Stimulated activated effector memory CD8-positive, alpha-beta T cell treated with anti-CD3 and anti-CD28 coated beads, Interleukin-12 subunit alpha, Interleukin-12 subunit beta, amount 100 ng/mL, for 72 hours (primary cell): ENCODE measurements around the gene RNU6-9.
A peak's percentile ranks its signal among the peaks of the same experiment; 100 is the strongest.

ENCODE experiments used
- ATAC-seq: fragments of 150-1000 bp; cut with Tn5 transposase; 2 replicates; pipeline ENCODE4 v1.10.0; 2021
- DNase-seq, 2 donors: peaks; one replicate each; pipeline ENCODE4 v3.0.0; 2021 to 2022; ENCODE audit warnings: low spot score in 2 of 2
- H3K27ac Mint-ChIP-seq: one replicate; pipeline ENCODE4 v1.8.0; 2022; ENCODE audit warnings: mild to moderate bottlenecking, mixed read lengths
- H3K36me3 Mint-ChIP-seq: one replicate; pipeline ENCODE4 v1.8.0; 2022; ENCODE audit warnings: mild to moderate bottlenecking, mixed read lengths
- H3K4me1 Mint-ChIP-seq: one replicate; pipeline ENCODE4 v1.8.0; 2022; ENCODE audit warnings: mixed read lengths
- H3K4me3 Mint-ChIP-seq: one replicate; pipeline ENCODE4 v1.8.0; 2022; ENCODE audit warnings: mild to moderate bottlenecking, mixed read lengths
- H3K9me3 Mint-ChIP-seq: one replicate; pipeline ENCODE4 v1.8.0; 2022; ENCODE audit warnings: mixed read lengths

The RNU6-9 gene

DNA sequence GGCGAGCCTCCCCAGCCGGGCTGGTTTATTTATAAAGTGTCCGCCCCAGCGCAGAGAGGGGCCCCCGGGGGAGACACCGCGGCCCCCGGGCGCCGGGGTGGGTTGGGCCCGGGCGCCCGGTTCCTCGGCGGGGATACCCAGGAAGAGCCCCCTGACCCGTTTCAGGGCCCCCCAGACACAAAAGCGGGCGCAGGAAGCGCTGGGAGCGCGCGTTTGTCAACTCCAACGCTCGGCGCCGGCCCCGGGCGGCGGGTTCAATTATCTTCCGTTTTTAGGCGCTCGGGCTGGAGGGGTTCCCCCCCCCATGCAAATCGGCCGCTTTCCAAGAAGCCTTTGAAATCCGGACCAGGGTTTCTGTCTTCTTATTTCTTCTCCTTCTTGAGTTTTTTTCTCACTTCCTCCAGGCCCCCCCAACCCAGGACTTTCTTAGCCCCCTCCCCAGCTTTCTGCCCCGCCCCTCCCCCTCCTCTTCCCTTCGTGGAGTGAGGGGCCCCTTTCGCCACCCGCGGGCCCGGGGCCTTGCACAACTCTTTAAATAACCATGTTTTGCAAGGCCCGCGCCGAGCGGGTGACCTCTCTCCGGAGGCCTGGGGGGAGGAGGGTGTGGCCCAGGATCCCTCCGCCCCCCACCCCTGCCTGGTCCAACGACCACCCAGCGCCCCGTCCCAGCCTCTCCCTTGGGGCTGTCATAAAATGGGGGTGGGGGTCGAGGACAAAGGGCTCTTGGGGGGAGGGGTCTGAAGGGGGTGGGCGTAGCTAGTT lies 33.5 kb downstream of the RNU6-9 start:
- DNase-seq, result peak in 1 of 2 donors; percentile 61
- H3K27ac Mint-ChIP-seq, result no peak overlapping the region
- H3K36me3 Mint-ChIP-seq, result peaks cover 32% of the 10 kb centered on the region
- H3K4me3 Mint-ChIP-seq, result peak overlapping the region; percentile 74
- no peaks in the 10 kb centered on the region for H3K9me3 Mint-ChIP-seq
- no peak for ATAC-seq
- peaks cover 3% of the 10 kb centered on the region for H3K4me1 Mint-ChIP-seq

- H3K27ac Mint-ChIP-seq, result no peak overlapping the region
- peaks cover 5% of the 10 kb centered on the region for H3K4me1 Mint-ChIP-seq
- H3K4me3 Mint-ChIP-seq, result peak overlapping the region; percentile 74
- DNase-seq (no peak), ATAC-seq (no peak)
- H3K36me3 Mint-ChIP-seq, result peaks cover 27% of the 10 kb centered on the region
- no peaks in the 10 kb centered on the region for H3K9me3 Mint-ChIP-seq
Measured at GRCh38 chr19:927351-927779, 34.1 kb downstream of the RNU6-9 start.

GRCh38 chr19:927780-928401 lies 34.6 kb downstream of the RNU6-9 start:
- Mint-ChIP-seq H3K4me3 (peak overlapping the region; percentile 74), H3K36me3 (peaks cover 27% of the 10 kb centered on the region), H3K4me1 (peaks cover 10% of the 10 kb centered on the region), H3K9me3 (no peaks in the 10 kb centered on the region), H3K27ac (no peak overlapping the region)
- DNase-seq, result no peak
- no peak for ATAC-seq

DNA sequence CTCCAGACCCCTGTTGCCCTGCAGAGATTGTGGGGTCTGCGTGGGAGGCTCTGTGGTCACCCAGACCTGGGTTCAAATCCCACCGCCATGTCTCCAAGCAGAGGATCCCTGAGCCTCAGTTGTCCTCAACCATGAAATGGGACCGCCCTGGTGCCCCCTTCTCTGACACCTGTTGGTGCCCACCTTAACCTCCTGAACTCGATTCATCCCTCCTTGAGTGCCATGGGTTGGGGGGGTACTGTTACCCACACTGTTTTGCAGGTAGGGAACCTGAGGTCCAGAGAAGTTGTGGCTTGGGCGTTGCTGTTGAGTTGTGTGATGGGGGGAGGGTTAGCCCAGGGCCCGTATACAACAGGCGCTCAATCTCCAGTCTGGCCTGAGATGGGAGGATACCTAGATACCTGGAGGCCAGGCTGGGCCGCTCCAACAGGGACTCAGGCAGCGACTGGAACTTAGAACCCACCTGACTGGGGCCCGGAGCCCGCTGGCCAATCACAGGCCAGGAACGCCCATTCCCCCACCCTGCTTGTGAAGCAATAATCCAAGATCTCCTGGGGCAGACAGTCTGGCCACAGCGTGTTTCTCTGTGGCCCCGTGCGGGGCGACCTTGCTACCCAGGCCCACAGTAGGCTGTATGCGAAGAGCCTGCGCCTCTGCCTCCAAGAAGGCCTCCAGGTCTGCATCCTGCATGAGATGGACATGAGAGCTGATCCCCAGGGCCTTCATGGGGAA lies 35.4 kb downstream of the RNU6-9 start:
- H3K4me3 Mint-ChIP-seq, result peak overlapping the region; percentile 74
- H3K4me1 Mint-ChIP-seq, result peaks cover 12% of the 10 kb centered on the region
- H3K27ac Mint-ChIP-seq, result no peak overlapping the region

DNA sequence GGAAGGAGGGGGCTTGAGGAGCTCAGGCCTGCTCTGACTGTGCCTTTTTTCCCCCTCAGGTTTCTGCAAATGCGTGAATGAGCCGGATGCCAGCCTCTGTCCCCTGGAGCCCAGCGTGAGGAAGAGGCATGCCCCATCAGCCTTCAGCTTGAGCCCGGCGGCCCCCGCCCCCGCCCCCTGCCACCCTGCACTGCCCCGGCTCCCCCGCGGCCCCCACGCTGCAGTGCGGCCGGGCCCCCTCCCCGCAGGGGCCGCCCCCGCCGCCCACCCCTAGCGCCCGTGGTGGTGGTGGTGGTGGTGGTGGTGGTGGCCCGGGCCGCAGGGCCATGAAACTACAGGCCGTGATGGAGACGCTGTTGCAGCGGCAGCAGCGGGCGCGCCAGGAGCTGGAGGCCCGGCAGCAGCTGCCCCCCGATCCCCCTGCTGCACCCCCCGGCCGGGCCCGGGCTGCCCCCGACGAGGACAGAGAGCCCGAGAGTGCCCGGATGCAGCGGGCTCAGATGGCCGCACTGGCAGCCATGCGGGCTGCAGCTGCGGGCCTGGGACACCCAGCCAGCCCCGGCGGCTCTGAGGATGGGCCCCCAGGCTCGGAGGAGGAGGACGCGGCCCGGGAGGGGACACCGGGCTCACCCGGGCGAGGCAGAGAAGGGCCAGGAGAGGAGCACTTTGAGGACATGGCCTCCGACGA lies 36.1 kb downstream of the RNU6-9 start:
- no peaks in the 10 kb centered on the region for H3K9me3 Mint-ChIP-seq
- peaks cover 12% of the 10 kb centered on the region for H3K4me1 Mint-ChIP-seq
- DNase-seq (no peak), ATAC-seq (no peak)
- no peak overlapping the region for H3K27ac Mint-ChIP-seq
- H3K4me3 Mint-ChIP-seq, result no peak overlapping the region
- peaks cover 23% of the 10 kb centered on the region for H3K36me3 Mint-ChIP-seq

More for the DNA sequence above, 35.4 kb downstream of the RNU6-9 start:
- DNase-seq (no peak), ATAC-seq (no peak)
- H3K36me3 Mint-ChIP-seq, result peaks cover 27% of the 10 kb centered on the region
- H3K9me3 Mint-ChIP-seq, result no peaks in the 10 kb centered on the region

- DNase-seq, result no peak
- ATAC-seq, result no peak
- Mint-ChIP-seq H3K27ac (no peak overlapping the region), H3K9me3 (no peaks in the 10 kb centered on the region), H3K4me1 (peaks cover 12% of the 10 kb centered on the region), H3K4me3 (no peak overlapping the region), H3K36me3 (peaks cover 17% of the 10 kb centered on the region)
Measured at GRCh38 chr19:929891-930258, 36.6 kb downstream of the RNU6-9 start.

DNA sequence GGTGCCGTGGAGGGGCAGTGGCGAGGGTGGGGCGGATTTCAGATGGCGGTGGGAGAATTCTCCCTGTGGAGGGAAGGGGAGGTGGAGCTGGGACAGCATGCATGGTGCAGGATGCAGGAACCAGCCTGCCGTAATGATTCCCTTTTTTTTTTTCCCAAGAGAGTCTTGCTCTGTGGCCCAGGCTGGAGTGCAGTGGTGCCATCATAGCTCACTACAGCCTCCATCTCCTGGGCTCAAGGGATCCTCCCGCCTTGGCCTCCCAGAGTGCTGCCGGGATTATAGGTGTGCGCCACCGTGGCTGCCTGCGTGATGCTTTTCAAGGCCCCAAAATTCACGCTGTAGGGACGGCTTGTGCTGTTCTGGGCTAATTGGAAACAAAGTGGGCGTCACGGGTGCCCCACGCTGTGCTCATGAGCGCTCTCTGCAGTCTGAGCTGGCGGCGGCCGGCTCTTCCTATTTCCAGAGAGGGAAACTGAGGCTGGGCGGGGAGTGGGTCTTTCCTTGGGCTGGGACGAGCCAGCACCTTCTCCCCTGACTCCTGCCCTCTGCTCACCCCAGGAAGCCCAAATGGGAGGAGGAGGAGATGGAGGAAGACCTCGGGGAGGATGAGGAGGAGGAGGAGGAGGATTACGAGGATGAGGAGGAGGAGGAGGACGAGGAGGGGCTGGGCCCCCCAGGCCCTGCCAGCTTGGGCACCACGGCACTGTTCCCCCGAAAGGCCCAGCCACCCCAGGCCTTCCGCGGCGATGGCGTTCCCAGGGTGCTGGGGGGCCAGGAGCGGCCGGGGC lies 38.8 kb downstream of the RNU6-9 start:
- peaks cover 15% of the 10 kb centered on the region for H3K36me3 Mint-ChIP-seq
- H3K4me1 Mint-ChIP-seq, result peaks cover 17% of the 10 kb centered on the region
- H3K27ac Mint-ChIP-seq, result peak overlapping the region; percentile 74
- H3K9me3 Mint-ChIP-seq, result no peaks in the 10 kb centered on the region
- ATAC-seq (no peak), DNase-seq (no peak)
- peak overlapping the region; percentile 66 for H3K4me3 Mint-ChIP-seq

DNA sequence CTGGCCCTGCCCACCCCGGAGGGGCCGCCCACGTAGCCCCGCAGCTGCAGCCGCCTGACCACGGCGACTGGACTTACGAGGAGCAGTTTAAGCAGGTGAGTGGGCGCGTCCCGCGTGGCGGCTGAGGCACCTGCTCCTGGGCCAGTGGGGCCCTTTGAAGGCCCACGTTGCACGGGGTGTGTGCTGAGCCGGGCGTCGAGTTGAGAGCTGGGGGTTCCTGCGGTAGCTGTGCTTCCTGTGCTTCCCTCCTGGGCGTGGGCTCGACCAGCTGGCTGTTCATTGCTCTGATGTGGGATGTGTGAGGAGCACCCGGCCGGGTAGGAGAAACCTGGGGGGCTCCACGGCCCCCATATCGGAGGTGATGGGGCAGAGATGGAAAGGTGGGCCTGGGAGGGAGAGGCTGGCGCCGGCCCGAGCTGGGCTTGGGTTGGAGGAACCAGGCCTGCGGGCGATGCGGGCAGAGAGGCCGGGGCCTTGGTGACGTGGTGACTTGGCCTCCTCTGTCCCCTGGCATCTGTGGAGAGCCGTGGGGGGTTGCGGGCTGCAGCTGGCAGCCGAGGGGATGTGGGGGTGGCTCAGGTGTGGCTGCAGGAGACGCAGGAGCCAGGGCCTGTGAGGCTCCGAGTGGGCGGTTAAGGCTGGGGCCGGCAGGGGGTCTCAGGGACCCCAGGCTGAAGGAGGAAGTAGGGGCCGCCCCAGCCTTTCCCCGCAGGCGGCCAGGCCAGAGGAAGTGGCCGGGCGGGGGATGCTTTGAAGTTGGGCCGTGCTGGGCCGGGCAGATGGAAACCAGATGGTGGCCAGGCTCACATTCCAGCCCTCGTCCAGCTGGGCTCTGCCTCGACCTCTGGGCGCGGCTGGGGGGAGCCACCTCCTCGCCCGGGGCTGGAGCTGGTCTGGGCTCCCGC lies 39.6 kb downstream of the RNU6-9 start:
- H3K4me1 Mint-ChIP-seq, result peaks cover 23% of the 10 kb centered on the region
- peaks cover 21% of the 10 kb centered on the region for H3K36me3 Mint-ChIP-seq
- DNase-seq, result no peak
- ATAC-seq, result peak; percentile 42
- H3K9me3 Mint-ChIP-seq, result no peaks in the 10 kb centered on the region
- peak overlapping the region; percentile 66 for H3K4me3 Mint-ChIP-seq
- H3K27ac Mint-ChIP-seq, result peak overlapping the region; percentile 74

DNA sequence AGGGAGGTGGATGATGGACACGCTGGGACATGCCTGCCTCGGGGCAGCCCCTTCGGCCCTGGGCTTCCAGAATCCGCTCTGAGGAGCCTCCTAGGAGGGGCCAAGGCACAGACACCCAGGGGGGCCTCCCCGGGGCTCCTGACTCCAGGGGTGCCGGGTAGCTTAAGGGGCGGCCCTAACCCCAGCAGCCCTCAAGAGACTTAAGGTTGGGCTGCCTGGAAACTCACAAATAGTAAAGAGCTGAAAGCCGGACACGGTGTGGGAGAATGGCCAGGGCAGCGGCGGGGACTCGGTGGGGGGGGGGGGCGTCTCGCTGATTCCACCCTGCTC lies 40.2 kb downstream of the RNU6-9 start:
- Mint-ChIP-seq H3K4me3 (no peak overlapping the region), H3K9me3 (no peaks in the 10 kb centered on the region), H3K36me3 (peaks cover 27% of the 10 kb centered on the region), H3K27ac (no peak overlapping the region), H3K4me1 (peaks cover 28% of the 10 kb centered on the region)
- ATAC-seq (no peak), DNase-seq (no peak)

GRCh38 chr19:934197-934840 lies 41.0 kb downstream of the RNU6-9 start:
- no peak overlapping the region for H3K4me3 Mint-ChIP-seq
- no peak for ATAC-seq
- peaks cover 28% of the 10 kb centered on the region for H3K4me1 Mint-ChIP-seq
- no peak for DNase-seq
- peaks cover 30% of the 10 kb centered on the region for H3K36me3 Mint-ChIP-seq
- no peaks in the 10 kb centered on the region for H3K9me3 Mint-ChIP-seq
- no peak overlapping the region for H3K27ac Mint-ChIP-seq

DNA sequence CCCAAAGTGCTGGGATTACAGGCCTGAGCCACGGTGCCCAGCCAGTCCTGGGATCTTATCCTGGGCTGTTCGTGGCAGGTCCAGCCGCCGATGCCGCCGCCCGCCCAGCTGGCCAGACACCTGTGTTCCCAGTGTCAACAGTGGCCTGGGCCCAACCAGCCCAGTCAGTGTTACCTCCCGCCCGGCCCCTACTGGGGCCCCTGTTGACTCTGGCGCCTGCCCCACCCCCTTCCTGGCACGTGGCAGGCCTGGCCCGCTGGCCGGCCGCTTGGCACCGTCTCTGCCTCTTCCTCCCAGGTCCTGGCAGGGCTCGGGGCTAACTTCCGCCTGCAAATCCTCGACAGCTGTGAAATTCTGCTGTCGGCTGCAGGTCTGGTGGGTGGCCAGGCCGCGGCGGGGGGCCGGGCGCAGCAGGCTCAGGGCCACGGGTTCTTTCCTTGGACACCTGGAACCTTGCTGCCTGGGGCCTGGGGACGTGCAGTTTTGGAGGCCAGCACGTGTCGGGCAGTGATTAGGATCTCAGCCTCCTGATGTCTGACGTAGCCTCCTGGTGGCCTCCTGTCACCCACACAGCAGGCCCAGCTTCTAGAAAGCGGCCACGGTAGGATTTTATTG lies 41.7 kb downstream of the RNU6-9 start:
- Mint-ChIP-seq H3K36me3 (peaks cover 33% of the 10 kb centered on the region), H3K4me3 (no peak overlapping the region), H3K27ac (no peak overlapping the region)

GRCh38 chr19:936175-936546 lies 42.9 kb downstream of the RNU6-9 start:
- Mint-ChIP-seq H3K36me3 (peaks cover 25% of the 10 kb centered on the region), H3K9me3 (no peaks in the 10 kb centered on the region), H3K4me1 (peaks cover 41% of the 10 kb centered on the region), H3K27ac (no peak overlapping the region), H3K4me3 (no peak overlapping the region)
- DNase-seq, result no peak
- ATAC-seq, result no peak

More for the DNA sequence above, 41.7 kb downstream of the RNU6-9 start:
- H3K4me1 Mint-ChIP-seq, result peaks cover 35% of the 10 kb centered on the region
- no peak for ATAC-seq
- H3K9me3 Mint-ChIP-seq, result no peaks in the 10 kb centered on the region
- DNase-seq, result no peak

DNA sequence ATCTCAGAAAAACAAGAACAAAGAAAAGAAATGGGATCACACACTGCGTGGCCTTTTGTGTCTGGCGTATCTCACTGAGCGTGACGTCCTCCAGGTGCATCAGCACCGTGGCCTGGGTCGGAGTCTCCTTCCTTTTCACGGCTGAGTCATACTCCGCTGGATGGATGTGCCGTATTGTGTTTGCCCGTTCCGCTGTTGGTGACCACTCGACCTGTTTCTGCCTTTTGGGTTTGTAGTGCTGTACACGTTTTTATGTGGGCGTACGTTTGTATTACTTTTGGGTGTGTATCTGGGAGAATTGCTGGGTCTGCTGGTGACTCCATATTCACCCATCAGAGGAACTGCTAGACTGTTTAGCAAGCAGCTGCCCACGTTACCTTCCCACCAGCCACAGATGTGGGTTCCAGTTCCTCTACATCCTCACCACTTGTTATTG lies 44.0 kb downstream of the RNU6-9 start:
- H3K4me1 Mint-ChIP-seq, result peaks cover 43% of the 10 kb centered on the region
- peak overlapping the region; percentile 10 for H3K4me3 Mint-ChIP-seq
- peaks cover 27% of the 10 kb centered on the region for H3K36me3 Mint-ChIP-seq
- peak; percentile 77 for ATAC-seq
- no peaks in the 10 kb centered on the region for H3K9me3 Mint-ChIP-seq
- no peak for DNase-seq
- peak overlapping the region; percentile 23 for H3K27ac Mint-ChIP-seq
